Measurements from ENCODE around the gene IL12RB2.
"Not testable (repeated sequence)": the region's sequence is repeated elsewhere in the genome, so short reads cannot be mapped to it uniquely, and the experiment has no call there.

The IL12RB2 gene

DNA sequence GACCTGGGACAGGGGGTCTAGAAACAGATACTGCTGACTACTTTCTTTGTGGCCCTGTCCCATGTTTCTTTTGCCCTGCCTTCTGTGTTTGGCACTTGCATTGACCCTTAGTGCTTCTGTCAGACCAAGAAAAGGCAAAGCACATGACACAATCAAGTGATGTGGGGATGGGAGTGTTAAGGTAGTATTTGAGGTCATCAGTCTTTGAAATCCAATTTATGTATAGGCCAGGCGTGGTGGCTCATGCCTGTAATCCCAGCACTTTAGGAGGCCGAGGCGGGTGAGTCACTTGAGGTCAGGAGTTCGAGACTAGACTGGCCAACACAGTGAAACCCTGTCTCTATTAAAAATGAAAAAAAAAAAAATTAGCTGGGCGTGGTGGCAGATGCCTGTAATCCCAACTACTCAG lies 96.5 kb downstream of the IL12RB2 start:
- H3K4me1 ChIP-seq (ENCODE audit: insufficient read depth, poor library complexity, severe bottlenecking), result peaks cover 14% of the 10 kb centered on the region
- no peaks in the 10 kb centered on the region for H3K9me3 ChIP-seq (ENCODE audit: severe bottlenecking)
- peaks cover 35% of the 10 kb centered on the region for H3K36me3 ChIP-seq (ENCODE audit: low read depth)
- H3K4me3 ChIP-seq (ENCODE audit: severe bottlenecking), result no peak overlapping the region
- peak; percentile 7; the same call in 1 of the 3 replicates for ATAC-seq (ENCODE audit: low read depth)
- TF ChIP-seq, protein P1, sequence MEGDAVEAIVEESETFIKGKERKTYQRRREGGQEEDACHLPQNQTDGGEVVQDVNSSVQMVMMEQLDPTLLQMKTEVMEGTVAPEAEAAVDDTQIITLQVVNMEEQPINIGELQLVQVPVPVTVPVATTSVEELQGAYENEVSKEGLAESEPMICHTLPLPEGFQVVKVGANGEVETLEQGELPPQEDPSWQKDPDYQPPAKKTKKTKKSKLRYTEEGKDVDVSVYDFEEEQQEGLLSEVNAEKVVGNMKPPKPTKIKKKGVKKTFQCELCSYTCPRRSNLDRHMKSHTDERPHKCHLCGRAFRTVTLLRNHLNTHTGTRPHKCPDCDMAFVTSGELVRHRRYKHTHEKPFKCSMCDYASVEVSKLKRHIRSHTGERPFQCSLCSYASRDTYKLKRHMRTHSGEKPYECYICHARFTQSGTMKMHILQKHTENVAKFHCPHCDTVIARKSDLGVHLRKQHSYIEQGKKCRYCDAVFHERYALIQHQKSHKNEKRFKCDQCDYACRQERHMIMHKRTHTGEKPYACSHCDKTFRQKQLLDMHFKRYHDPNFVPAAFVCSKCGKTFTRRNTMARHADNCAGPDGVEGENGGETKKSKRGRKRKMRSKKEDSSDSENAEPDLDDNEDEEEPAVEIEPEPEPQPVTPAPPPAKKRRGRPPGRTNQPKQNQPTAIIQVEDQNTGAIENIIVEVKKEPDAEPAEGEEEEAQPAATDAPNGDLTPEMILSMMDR (IDR thresholded peaks at IDR 0.05; ENCODE audit: poor library complexity, severe bottlenecking), result no peak
- H3K27ac ChIP-seq (ENCODE audit: poor library complexity, severe bottlenecking), result no peak overlapping the region
- no peaks in the 10 kb centered on the region for H3K27me3 ChIP-seq (ENCODE audit: insufficient read depth, poor library complexity, severe bottlenecking)
- DNase-seq (ENCODE audit: low spot score), result no peak

- Histone ChIP-seq H3K27me3 (ENCODE audit: insufficient read depth, poor library complexity, severe bottlenecking) (no peaks in the 10 kb centered on the region), H3K27ac (ENCODE audit: poor library complexity, severe bottlenecking) (no peak overlapping the region), H3K36me3 (ENCODE audit: low read depth) (peaks cover 50% of the 10 kb centered on the region), H3K4me1 (ENCODE audit: insufficient read depth, poor library complexity, severe bottlenecking) (peaks cover 3% of the 10 kb centered on the region), H3K4me3 (ENCODE audit: severe bottlenecking) (no peak overlapping the region), H3K9me3 (ENCODE audit: severe bottlenecking) (no peaks in the 10 kb centered on the region)
- TF ChIP-seq, protein P1 (IDR thresholded peaks at IDR 0.05; ENCODE audit: poor library complexity, severe bottlenecking), result no peak
- no peak for DNase-seq (ENCODE audit: low spot score)
- no peak for ATAC-seq (ENCODE audit: low read depth)
Measured at GRCh38 chr1:67405473-67406245, 98.0 kb downstream of the IL12RB2 start.

- TF ChIP-seq, protein P1 (IDR thresholded peaks at IDR 0.05; ENCODE audit: poor library complexity, severe bottlenecking), result no peak
- Histone ChIP-seq H3K27me3 (ENCODE audit: insufficient read depth, poor library complexity, severe bottlenecking) (no peaks in the 10 kb centered on the region), H3K4me1 (ENCODE audit: insufficient read depth, poor library complexity, severe bottlenecking) (peaks cover 3% of the 10 kb centered on the region), H3K27ac (ENCODE audit: poor library complexity, severe bottlenecking) (no peak overlapping the region), H3K4me3 (ENCODE audit: severe bottlenecking) (no peak overlapping the region), H3K9me3 (ENCODE audit: severe bottlenecking) (no peaks in the 10 kb centered on the region), H3K36me3 (ENCODE audit: low read depth) (peaks cover 68% of the 10 kb centered on the region)
- no peak for DNase-seq (ENCODE audit: low spot score)
- ATAC-seq (ENCODE audit: low read depth), result no peak
Measured at GRCh38 chr1:67407498-67407897, 99.8 kb downstream of the IL12RB2 start.

DNA sequence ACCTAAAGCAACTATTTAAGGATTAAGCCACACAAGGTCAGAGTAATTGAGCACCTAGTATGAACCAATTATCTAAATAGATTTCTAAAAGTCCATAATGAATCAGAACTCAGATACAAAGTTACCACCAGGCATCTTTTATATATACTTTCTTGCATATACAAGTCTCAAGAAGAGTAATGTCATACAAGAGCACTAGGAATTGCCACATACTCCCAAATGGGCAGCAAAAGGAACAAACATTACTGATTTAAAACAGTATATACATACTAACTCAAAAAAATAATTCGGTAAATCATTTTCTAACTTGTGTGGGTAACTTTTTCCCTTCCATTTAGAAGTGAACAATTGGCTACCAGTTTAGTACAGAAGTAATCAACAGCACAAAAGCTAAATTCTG lies 100.5 kb downstream of the IL12RB2 start:
- DNase-seq (ENCODE audit: low spot score), result no peak
- H3K36me3 ChIP-seq (ENCODE audit: low read depth), result peaks cover 75% of the 10 kb centered on the region
- TF ChIP-seq, protein P1 (IDR thresholded peaks at IDR 0.05; ENCODE audit: poor library complexity, severe bottlenecking), result no peak
- H3K4me3 ChIP-seq (ENCODE audit: severe bottlenecking), result no peak overlapping the region
- no peaks in the 10 kb centered on the region for H3K27me3 ChIP-seq (ENCODE audit: insufficient read depth, poor library complexity, severe bottlenecking)
- H3K4me1 ChIP-seq (ENCODE audit: insufficient read depth, poor library complexity, severe bottlenecking), result peaks cover 3% of the 10 kb centered on the region
- ATAC-seq (ENCODE audit: low read depth), result no peak
- no peaks in the 10 kb centered on the region for H3K9me3 ChIP-seq (ENCODE audit: severe bottlenecking)
- H3K27ac ChIP-seq (ENCODE audit: poor library complexity, severe bottlenecking), result no peak overlapping the region

- H3K27me3 ChIP-seq (ENCODE audit: insufficient read depth, poor library complexity, severe bottlenecking); H3K4me1 ChIP-seq (ENCODE audit: insufficient read depth, poor library complexity, severe bottlenecking); H3K9me3 ChIP-seq (ENCODE audit: severe bottlenecking); DNase-seq (ENCODE audit: low spot score); H3K4me3 ChIP-seq (ENCODE audit: severe bottlenecking); ATAC-seq (ENCODE audit: low read depth); H3K27ac ChIP-seq (ENCODE audit: poor library complexity, severe bottlenecking): not testable (repeated sequence)
- peaks cover 97% of the 10 kb centered on the region for H3K36me3 ChIP-seq (ENCODE audit: low read depth)
Measured at GRCh38 chr1:67413101-67413500, 105.4 kb downstream of the IL12RB2 start.
